ENCODE data around the gene MRPL27.

GRCh38 chr17:50365649-50366393 is 7.2 kb downstream of the MRPL27 start:
- TF ChIP-seq CTCF (conservative IDR thresholded peaks at IDR 0.05; ENCODE audit: low read length) (no peak), EZH2phosphoT487 (IDR thresholded peaks at IDR 0.05; ENCODE audit: borderline replicate concordance, low read depth, low read length) (no peak)

Data from OCI-LY7 (cell line).